ENCODE data around the gene ZBTB8OS.

GRCh38 chr1:32618673-32619221 is 31.6 kb downstream of the ZBTB8OS start:
- TF ChIP-seq POLR2A (IDR thresholded peaks at IDR 0.05; ENCODE audit: low read length) = no peak
- TF ChIP-seq GATA1 (IDR thresholded peaks at IDR 0.05; ENCODE audit: low read depth, low read length) = no peak
